ENCODE measurements around the gene SNORC.
"Not testable (repeated sequence)": the region's sequence is repeated elsewhere in the genome, so short reads cannot be mapped to it uniquely, and the experiment has no call there.

The SNORC gene

DNA sequence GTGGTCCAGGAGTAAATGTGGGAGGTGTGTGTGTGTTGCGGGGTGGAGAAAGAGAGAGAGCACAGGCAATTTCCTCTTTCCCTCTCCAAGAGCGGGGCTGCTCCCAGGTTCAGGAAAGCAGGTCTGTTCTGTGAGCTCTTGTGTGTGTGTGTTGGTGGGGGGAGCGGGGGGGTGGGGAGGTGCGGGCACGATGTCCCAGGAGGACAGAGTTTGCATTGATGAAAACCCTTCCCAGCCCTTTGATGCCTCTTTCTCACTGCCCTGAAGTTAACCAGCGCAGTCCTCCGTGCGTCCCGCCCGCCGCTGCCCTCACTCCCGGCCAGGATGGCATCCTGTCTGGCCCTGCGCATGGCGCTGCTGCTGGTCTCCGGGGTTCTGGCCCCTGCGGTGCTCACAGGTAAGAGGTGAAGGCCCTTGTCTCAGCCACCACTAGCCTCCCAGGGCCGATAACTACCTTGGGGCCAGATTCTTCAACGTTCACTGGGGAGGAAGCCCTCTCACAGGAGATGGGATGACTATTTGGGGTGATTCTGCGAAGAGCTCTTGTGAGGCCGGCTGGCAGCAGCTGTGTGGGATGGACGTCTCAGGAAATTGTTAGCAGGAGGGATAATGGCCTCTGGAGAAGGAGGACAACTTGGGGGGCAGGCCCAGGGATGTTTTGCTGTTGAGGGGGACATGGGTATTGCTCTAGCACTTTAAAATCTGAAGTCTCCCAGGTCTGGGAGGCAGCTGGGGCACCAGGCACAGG, at the start of gene SNORC:
Gene SNORC, plus strand, starts transcription at position 247 of the 748 bp plus-strand sequence. Its CDS starts 78 bp downstream, at position 325.
- Histone ChIP-seq H3K36me3 (ENCODE audit: insufficient read depth, low read length) (0 out of 2 replicates have a peak, but pooled peaks cover 4% of the 10 kb centered on the region), H3K4me1 (ENCODE audit: insufficient read depth, low read length) (no peaks in the 10 kb centered on the region), H3K9ac (ENCODE audit: low read depth, low read length) (no peak within 1 kb of the TSS), H3K9me3 (ENCODE audit: control insufficient read depth, insufficient read depth, low read length) (no peaks in the 10 kb centered on the region)

DNA sequence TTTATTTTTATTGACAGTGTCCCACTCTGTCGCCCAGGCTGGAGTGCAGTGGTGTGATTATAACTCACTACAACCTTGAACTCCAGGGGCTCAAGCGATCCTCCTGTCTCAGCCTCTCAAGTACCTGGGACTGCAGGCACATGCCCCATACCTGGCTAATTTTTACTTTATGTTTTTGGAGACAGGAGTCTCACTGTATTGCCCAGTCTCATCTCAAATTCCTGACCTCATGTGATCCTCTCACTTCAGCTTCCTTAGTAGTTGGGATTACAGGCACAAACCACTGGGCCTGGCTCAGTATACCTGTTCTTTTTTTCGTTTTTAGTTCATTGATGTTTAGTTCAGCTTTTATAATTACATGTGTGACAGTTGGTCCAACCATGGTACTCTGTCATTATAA, 40.1 kb upstream of the SNORC start:
- H3K4me1 ChIP-seq (ENCODE audit: insufficient read depth, low read length): no peaks in the 10 kb centered on the region
- peaks cover 19% of the 10 kb centered on the region for H3K36me3 ChIP-seq (ENCODE audit: insufficient read depth, low read length)
- no peaks in the 10 kb centered on the region for H3K9me3 ChIP-seq (ENCODE audit: control insufficient read depth, insufficient read depth, low read length)
- H3K9ac ChIP-seq (ENCODE audit: low read depth, low read length): no peak overlapping the region

- H3K9me3 ChIP-seq (ENCODE audit: control insufficient read depth, insufficient read depth, low read length): no peaks in the 10 kb centered on the region
- no peak overlapping the region for H3K9ac ChIP-seq (ENCODE audit: low read depth, low read length)
- H3K4me1 ChIP-seq (ENCODE audit: insufficient read depth, low read length): no peaks in the 10 kb centered on the region
- peaks cover 19% of the 10 kb centered on the region for H3K36me3 ChIP-seq (ENCODE audit: insufficient read depth, low read length)
Measured at GRCh38 chr2:232831496-232831895, 38.6 kb upstream of the SNORC start.

- H3K4me1 ChIP-seq (ENCODE audit: insufficient read depth, low read length): peaks cover 12% of the 10 kb centered on the region; the same call in 1 of the 2 replicates
- no peak overlapping the region for H3K9ac ChIP-seq (ENCODE audit: low read depth, low read length)
- no peaks in the 10 kb centered on the region for H3K9me3 ChIP-seq (ENCODE audit: control insufficient read depth, insufficient read depth, low read length)
- peaks cover 19% of the 10 kb centered on the region for H3K36me3 ChIP-seq (ENCODE audit: insufficient read depth, low read length)
Measured at GRCh38 chr2:232833830-232834229, 36.2 kb upstream of the SNORC start.

- no peaks in the 10 kb centered on the region for H3K9me3 ChIP-seq (ENCODE audit: control insufficient read depth, insufficient read depth, low read length)
- no peak overlapping the region for H3K9ac ChIP-seq (ENCODE audit: low read depth, low read length)
- H3K4me1 ChIP-seq (ENCODE audit: insufficient read depth, low read length): peaks cover 12% of the 10 kb centered on the region; the same call in 1 of the 2 replicates
- H3K36me3 ChIP-seq (ENCODE audit: insufficient read depth, low read length): peaks cover 18% of the 10 kb centered on the region
Measured at GRCh38 chr2:232835687-232836208, 34.3 kb upstream of the SNORC start.

DNA sequence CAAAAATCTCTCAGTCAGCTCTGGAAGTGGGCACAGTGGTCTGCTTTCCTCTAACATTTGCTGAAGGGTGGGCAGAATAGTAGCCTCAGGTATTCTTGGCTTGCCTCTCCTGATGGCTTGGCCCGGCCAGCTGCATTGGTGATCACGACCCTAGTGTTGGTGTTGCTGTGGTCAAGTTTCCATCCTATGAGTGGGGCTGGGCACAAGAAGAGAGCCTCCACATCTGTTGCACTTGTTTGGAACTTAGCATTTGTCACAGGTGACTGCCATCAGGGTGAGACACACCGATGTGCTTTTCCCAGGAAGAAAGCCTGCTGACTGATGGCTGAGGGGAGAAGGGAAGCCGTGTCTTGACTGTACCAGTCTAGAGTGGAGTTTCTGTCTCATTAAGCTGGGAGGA, 33.1 kb upstream of the SNORC start:
- Histone ChIP-seq H3K9me3 (ENCODE audit: control insufficient read depth, insufficient read depth, low read length) (no peaks in the 10 kb centered on the region), H3K9ac (ENCODE audit: low read depth, low read length) (no peak overlapping the region), H3K36me3 (ENCODE audit: insufficient read depth, low read length) (peaks cover 18% of the 10 kb centered on the region), H3K4me1 (ENCODE audit: insufficient read depth, low read length) (peaks cover 12% of the 10 kb centered on the region; the same call in 1 of the 2 replicates)

- peaks cover 14% of the 10 kb centered on the region for H3K36me3 ChIP-seq (ENCODE audit: insufficient read depth, low read length)
- H3K4me1 ChIP-seq (ENCODE audit: insufficient read depth, low read length): peaks cover 12% of the 10 kb centered on the region; the same call in 1 of the 2 replicates
- H3K9me3 ChIP-seq (ENCODE audit: control insufficient read depth, insufficient read depth, low read length): no peaks in the 10 kb centered on the region
- no peak overlapping the region for H3K9ac ChIP-seq (ENCODE audit: low read depth, low read length)
Measured at GRCh38 chr2:232838406-232838874, 31.6 kb upstream of the SNORC start.

GRCh38 chr2:232839411-232840079, 30.5 kb upstream of the SNORC start:
- Histone ChIP-seq H3K4me1 (ENCODE audit: insufficient read depth, low read length) (peaks cover 12% of the 10 kb centered on the region; the same call in 1 of the 2 replicates), H3K9ac (ENCODE audit: low read depth, low read length) (no peak overlapping the region), H3K36me3 (ENCODE audit: insufficient read depth, low read length) (peaks cover 14% of the 10 kb centered on the region), H3K9me3 (ENCODE audit: control insufficient read depth, insufficient read depth, low read length) (no peaks in the 10 kb centered on the region)

- Histone ChIP-seq H3K9ac (ENCODE audit: low read depth, low read length) (no peak overlapping the region), H3K4me1 (ENCODE audit: insufficient read depth, low read length) (peaks cover 12% of the 10 kb centered on the region; the same call in 1 of the 2 replicates), H3K9me3 (ENCODE audit: control insufficient read depth, insufficient read depth, low read length) (no peaks in the 10 kb centered on the region), H3K36me3 (ENCODE audit: insufficient read depth, low read length) (peaks cover 22% of the 10 kb centered on the region)
Measured at GRCh38 chr2:232842689-232843088, 27.4 kb upstream of the SNORC start.

- Histone ChIP-seq H3K9ac (ENCODE audit: low read depth, low read length) (no peak overlapping the region), H3K9me3 (ENCODE audit: control insufficient read depth, insufficient read depth, low read length) (no peaks in the 10 kb centered on the region), H3K4me1 (ENCODE audit: insufficient read depth, low read length) (0 out of 2 replicates have a peak, but pooled peaks cover under 1% of the 10 kb centered on the region), H3K36me3 (ENCODE audit: insufficient read depth, low read length) (peaks cover 28% of the 10 kb centered on the region)
Measured at GRCh38 chr2:232843834-232844233, 26.2 kb upstream of the SNORC start.

DNA sequence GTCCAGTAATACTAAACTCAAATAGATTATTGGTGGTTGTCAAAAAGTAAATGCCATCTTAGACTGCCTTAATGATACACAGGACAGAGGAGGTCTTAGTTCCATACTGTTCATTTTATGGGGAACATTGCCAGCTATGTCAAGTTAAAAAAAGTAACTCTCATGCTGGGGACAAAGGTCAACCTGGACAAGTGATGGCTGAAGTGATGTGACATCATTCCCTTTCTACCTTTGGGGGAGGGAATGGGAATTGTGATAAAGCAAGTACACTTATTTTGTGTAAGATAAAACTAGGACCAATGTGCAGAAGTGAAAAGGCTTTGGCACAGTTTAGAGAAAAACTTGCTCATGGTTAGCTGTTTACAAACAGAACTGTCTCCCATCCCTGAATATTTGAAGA, 24.0 kb upstream of the SNORC start:
- Histone ChIP-seq H3K36me3 (ENCODE audit: insufficient read depth, low read length) (peaks cover 33% of the 10 kb centered on the region), H3K9me3 (ENCODE audit: control insufficient read depth, insufficient read depth, low read length) (no peaks in the 10 kb centered on the region), H3K9ac (ENCODE audit: low read depth, low read length) (no peak overlapping the region), H3K4me1 (ENCODE audit: insufficient read depth, low read length) (no peaks in the 10 kb centered on the region)

DNA sequence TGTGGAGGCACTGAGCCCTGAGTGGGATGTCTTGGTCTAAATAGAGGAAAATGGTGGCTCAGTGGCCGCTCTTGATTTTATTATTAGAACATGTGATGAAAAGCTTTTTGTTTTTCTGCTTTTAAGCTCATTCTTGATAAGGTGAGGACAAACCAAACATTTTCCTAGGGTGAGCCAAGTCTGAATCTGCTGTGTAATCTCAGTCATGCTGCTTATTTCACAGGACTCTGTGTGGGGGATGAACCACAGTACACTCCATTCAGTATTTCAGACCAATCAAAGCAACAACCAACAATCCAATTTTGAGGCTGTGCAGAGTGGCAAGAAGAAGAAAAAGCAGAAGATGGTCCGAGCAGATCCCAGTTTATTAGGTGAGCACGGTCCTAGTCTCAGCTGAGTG, 20.0 kb upstream of the SNORC start:
- Histone ChIP-seq H3K36me3 (ENCODE audit: insufficient read depth, low read length) (peaks cover 31% of the 10 kb centered on the region), H3K9ac (ENCODE audit: low read depth, low read length) (no peak overlapping the region)

GRCh38 chr2:232852081-232852480, 18.0 kb upstream of the SNORC start:
- not testable (repeated sequence) for H3K4me1 ChIP-seq (ENCODE audit: insufficient read depth, low read length); H3K9me3 ChIP-seq (ENCODE audit: control insufficient read depth, insufficient read depth, low read length); H3K9ac ChIP-seq (ENCODE audit: low read depth, low read length)
- H3K36me3 ChIP-seq (ENCODE audit: insufficient read depth, low read length): peaks cover 27% of the 10 kb centered on the region

More for the DNA sequence above, 20.0 kb upstream of the SNORC start:
- no peaks in the 10 kb centered on the region for H3K9me3 ChIP-seq (ENCODE audit: control insufficient read depth, insufficient read depth, low read length)
- no peaks in the 10 kb centered on the region for H3K4me1 ChIP-seq (ENCODE audit: insufficient read depth, low read length)

GRCh38 chr2:232852676-232853075, 17.4 kb upstream of the SNORC start:
- no peaks in the 10 kb centered on the region for H3K4me1 ChIP-seq (ENCODE audit: insufficient read depth, low read length)
- no peaks in the 10 kb centered on the region for H3K9me3 ChIP-seq (ENCODE audit: control insufficient read depth, insufficient read depth, low read length)
- no peak overlapping the region for H3K9ac ChIP-seq (ENCODE audit: low read depth, low read length)
- H3K36me3 ChIP-seq (ENCODE audit: insufficient read depth, low read length): peaks cover 32% of the 10 kb centered on the region
